HepG2 (cell line): ENCODE measurements around the gene SERAC1. TPM values are rescaled to one million over a fixed set of nuclear protein-coding genes. Genes with fewer than 3 reads are reported as not detected.

Experiments used
- SIX1 ChIP-seq: sonication (generic); formaldehyde crosslinking; IDR thresholded peaks from 2 replicates; pipeline ENCODE4 v1.4.0; 2020; ENCODE audit warnings: missing genetic modification reagents, borderline replicate concordance
- ZNF101 ChIP-seq: sonication (generic); formaldehyde crosslinking; IDR thresholded peaks from 2 replicates; pipeline ENCODE4 v1.4.0; 2020; ENCODE audit warnings: mild to moderate bottlenecking, low read depth, missing genetic modification reagents, borderline replicate concordance
- ZNF614 ChIP-seq: IDR thresholded peaks from 2 replicates; pipeline ENCODE4 v1.6.1; 2018; ENCODE audit warnings: missing biosample characterization, missing genetic modification reagents, inconsistent platforms, borderline replicate concordance
- ZNF703 ChIP-seq: sonication (generic); formaldehyde crosslinking; IDR thresholded peaks from 2 replicates; pipeline ENCODE4 v1.5.1; 2020; ENCODE audit warnings: missing genetic modification reagents, mild to moderate bottlenecking, moderate library complexity, borderline replicate concordance
- polyA plus RNA-seq, 8 experiments: library from polyadenylated mRNA; depleted of rRNA in 3 of 8; stranded (reverse) in 7 of 8; unstranded in 1 of 8; fragments of >200 nt; fragmentation: Illumina TruSeq in 4 of 8; extraction: Trizol in 4 of 8; gene quantifications; 2 replicates each; pipeline versions ENCODE4 v1.2.1 to v1.2.3, GENCODE V29; 2011 to 2016; ENCODE audit warnings: low read depth in 4 of 8, missing spikeins in 1 of 8, mixed read lengths in 1 of 8; ENCODE audit not compliant: insufficient read depth in 1 of 8
- total RNA-seq, 5 experiments: library from RNA; depleted of rRNA; stranded (reverse); fragments of >200 nt; fragmentation: Illumina TruSeq; extraction: Trizol; gene quantifications; 2 replicates each; pipeline ENCODE4 v1.2.3, GENCODE V29; 2016; ENCODE audit warnings: low read depth in 1 of 5
- TF ChIP-seq, protein P1 (sequence below): IDR thresholded peaks from 2 replicates; pipeline ENCODE4 v1.6.1; 2012; ENCODE audit warnings: low read length, improper control_type of control experiment
- TF ChIP-seq, protein P2 (sequence below): sonication (generic); formaldehyde crosslinking; IDR thresholded peaks from 2 replicates; pipeline ENCODE4 v1.8.1; 2023; ENCODE audit warnings: mild to moderate bottlenecking, moderate library complexity, missing genetic modification reagents
- TF ChIP-seq, protein P3 (sequence below): sonication (generic); formaldehyde crosslinking; IDR thresholded peaks from 2 replicates; pipeline ENCODE4 v1.4.0; 2020; ENCODE audit warnings: missing genetic modification reagents
- TF ChIP-seq, protein P4 (sequence below): sonication (generic); formaldehyde crosslinking; IDR thresholded peaks from 2 replicates; pipeline ENCODE4 v1.4.0; 2020; ENCODE audit warnings: missing genetic modification reagents
- TF ChIP-seq, protein P5 (sequence below): sonication (generic); formaldehyde crosslinking; IDR thresholded peaks from 2 replicates; pipeline ENCODE4 v1.8.1; 2023; ENCODE audit warnings: mild to moderate bottlenecking, missing genetic modification reagents

The SERAC1 gene
- total and polyA plus RNA-seq, 2 of the 13 experiments (the other 11 are each of a cell fraction or from before 2014, with no cell fraction given), result 4.5 to 8.1 TPM

DNA sequence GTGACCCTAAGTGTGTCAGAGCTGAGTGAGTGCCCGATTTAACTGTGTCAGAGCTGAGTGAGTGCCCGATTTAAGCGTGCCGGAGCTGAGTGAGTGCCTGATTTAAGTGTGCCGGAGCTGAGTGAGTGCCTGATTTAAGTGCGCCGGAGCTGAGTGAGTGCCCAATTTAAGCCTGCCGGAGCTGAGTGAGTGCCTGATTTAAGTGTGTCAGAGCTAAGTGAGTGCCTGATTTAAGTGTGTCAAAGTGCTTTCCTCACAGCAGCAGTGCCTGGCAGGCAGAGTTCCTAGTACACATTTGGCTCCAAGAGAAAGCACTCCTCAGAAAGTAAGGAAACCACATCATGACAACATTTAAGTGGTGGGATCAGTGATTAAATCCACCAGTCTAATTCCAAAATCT is 13.2 kb downstream of the SERAC1 start (continued):
- TF ChIP-seq, protein P1, sequence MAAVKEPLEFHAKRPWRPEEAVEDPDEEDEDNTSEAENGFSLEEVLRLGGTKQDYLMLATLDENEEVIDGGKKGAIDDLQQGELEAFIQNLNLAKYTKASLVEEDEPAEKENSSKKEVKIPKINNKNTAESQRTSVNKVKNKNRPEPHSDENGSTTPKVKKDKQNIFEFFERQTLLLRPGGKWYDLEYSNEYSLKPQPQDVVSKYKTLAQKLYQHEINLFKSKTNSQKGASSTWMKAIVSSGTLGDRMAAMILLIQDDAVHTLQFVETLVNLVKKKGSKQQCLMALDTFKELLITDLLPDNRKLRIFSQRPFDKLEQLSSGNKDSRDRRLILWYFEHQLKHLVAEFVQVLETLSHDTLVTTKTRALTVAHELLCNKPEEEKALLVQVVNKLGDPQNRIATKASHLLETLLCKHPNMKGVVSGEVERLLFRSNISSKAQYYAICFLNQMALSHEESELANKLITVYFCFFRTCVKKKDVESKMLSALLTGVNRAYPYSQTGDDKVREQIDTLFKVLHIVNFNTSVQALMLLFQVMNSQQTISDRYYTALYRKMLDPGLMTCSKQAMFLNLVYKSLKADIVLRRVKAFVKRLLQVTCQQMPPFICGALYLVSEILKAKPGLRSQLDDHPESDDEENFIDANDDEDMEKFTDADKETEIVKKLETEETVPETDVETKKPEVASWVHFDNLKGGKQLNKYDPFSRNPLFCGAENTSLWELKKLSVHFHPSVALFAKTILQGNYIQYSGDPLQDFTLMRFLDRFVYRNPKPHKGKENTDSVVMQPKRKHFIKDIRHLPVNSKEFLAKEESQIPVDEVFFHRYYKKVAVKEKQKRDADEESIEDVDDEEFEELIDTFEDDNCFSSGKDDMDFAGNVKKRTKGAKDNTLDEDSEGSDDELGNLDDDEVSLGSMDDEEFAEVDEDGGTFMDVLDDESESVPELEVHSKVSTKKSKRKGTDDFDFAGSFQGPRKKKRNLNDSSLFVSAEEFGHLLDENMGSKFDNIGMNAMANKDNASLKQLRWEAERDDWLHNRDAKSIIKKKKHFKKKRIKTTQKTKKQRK, result no peak
- TF ChIP-seq, protein P2, sequence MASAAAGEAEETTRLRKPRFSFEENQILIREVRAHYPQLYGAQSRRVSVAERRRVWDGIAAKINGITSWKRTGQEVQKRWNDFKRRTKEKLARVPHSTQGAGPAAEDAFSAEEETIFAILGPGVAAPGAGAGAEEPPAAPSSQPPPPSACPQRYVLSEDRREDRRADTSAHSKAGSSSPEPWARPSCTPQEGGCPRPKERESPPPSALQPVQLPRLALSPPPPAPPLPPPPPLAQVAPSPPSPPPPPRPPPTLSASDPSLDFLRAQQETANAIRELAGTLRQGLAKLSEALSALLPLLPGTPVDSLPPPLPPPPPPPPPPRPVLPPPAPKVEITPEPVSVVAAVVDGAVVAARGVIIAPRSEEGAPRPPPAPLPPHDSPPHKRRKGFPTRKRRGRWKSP (CRISPR knock-in tag), result no peak
- TF ChIP-seq SIX1 (CRISPR knock-in tag) (no peak), ZNF614 (no peak), ZNF703 (no peak), ZNF101 (no peak)
- TF ChIP-seq, protein P3, sequence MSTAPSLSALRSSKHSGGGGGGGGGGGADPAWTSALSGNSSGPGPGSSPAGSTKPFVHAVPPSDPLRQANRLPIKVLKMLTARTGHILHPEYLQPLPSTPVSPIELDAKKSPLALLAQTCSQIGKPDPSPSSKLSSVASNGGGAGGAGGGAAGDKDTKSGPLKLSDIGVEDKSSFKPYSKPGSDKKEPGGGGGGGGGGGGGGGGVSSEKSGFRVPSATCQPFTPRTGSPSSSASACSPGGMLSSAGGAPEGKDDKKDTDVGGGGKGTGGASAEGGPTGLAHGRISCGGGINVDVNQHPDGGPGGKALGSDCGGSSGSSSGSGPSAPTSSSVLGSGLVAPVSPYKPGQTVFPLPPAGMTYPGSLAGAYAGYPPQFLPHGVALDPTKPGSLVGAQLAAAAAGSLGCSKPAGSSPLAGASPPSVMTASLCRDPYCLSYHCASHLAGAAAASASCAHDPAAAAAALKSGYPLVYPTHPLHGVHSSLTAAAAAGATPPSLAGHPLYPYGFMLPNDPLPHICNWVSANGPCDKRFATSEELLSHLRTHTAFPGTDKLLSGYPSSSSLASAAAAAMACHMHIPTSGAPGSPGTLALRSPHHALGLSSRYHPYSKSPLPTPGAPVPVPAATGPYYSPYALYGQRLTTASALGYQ, result no peak
- TF ChIP-seq, protein P4, sequence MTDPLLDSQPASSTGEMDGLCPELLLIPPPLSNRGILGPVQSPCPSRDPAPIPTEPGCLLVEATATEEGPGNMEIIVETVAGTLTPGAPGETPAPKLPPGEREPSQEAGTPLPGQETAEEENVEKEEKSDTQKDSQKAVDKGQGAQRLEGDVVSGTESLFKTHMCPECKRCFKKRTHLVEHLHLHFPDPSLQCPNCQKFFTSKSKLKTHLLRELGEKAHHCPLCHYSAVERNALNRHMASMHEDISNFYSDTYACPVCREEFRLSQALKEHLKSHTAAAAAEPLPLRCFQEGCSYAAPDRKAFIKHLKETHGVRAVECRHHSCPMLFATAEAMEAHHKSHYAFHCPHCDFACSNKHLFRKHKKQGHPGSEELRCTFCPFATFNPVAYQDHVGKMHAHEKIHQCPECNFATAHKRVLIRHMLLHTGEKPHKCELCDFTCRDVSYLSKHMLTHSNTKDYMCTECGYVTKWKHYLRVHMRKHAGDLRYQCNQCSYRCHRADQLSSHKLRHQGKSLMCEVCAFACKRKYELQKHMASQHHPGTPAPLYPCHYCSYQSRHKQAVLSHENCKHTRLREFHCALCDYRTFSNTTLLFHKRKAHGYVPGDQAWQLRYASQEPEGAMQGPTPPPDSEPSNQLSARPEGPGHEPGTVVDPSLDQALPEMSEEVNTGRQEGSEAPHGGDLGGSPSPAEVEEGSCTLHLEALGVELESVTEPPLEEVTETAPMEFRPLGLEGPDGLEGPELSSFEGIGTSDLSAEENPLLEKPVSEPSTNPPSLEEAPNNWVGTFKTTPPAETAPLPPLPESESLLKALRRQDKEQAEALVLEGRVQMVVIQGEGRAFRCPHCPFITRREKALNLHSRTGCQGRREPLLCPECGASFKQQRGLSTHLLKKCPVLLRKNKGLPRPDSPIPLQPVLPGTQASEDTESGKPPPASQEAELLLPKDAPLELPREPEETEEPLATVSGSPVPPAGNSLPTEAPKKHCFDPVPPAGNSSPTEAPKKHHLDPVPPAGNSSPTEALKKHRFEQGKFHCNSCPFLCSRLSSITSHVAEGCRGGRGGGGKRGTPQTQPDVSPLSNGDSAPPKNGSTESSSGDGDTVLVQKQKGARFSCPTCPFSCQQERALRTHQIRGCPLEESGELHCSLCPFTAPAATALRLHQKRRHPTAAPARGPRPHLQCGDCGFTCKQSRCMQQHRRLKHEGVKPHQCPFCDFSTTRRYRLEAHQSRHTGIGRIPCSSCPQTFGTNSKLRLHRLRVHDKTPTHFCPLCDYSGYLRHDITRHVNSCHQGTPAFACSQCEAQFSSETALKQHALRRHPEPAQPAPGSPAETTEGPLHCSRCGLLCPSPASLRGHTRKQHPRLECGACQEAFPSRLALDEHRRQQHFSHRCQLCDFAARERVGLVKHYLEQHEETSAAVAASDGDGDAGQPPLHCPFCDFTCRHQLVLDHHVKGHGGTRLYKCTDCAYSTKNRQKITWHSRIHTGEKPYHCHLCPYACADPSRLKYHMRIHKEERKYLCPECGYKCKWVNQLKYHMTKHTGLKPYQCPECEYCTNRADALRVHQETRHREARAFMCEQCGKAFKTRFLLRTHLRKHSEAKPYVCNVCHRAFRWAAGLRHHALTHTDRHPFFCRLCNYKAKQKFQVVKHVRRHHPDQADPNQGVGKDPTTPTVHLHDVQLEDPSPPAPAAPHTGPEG (CRISPR knock-in tag), result no peak
- TF ChIP-seq, protein P5, sequence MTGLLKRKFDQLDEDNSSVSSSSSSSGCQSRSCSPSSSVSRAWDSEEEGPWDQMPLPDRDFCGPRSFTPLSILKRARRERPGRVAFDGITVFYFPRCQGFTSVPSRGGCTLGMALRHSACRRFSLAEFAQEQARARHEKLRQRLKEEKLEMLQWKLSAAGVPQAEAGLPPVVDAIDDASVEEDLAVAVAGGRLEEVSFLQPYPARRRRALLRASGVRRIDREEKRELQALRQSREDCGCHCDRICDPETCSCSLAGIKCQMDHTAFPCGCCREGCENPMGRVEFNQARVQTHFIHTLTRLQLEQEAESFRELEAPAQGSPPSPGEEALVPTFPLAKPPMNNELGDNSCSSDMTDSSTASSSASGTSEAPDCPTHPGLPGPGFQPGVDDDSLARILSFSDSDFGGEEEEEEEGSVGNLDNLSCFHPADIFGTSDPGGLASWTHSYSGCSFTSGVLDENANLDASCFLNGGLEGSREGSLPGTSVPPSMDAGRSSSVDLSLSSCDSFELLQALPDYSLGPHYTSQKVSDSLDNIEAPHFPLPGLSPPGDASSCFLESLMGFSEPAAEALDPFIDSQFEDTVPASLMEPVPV (CRISPR knock-in tag), result no peak
